GM21367 (cell line): ENCODE data around the gene NR5A2.

Experiments
- ATAC-seq: cut with Tn5 transposase; IDR thresholded peaks from one replicate; pipeline ENCODE4 v1.9.1; 2021; ENCODE audit not compliant: unreplicated experiment

The NR5A2 gene

GRCh38 chr1:200035956-200036618 is 8.6 kb downstream of the NR5A2 start:
- ATAC-seq = no peak

- no peak for ATAC-seq
Measured at GRCh38 chr1:200036619-200037270, 9.2 kb downstream of the NR5A2 start.

- ATAC-seq = no peak
Measured at GRCh38 chr1:200037501-200037900, 10.0 kb downstream of the NR5A2 start.

- ATAC-seq = no peak
Measured at GRCh38 chr1:200037904-200038303, 10.4 kb downstream of the NR5A2 start.

- no peak for ATAC-seq
Measured at GRCh38 chr1:200038325-200038980, 10.9 kb downstream of the NR5A2 start.

- no peak for ATAC-seq
Measured at GRCh38 chr1:200038981-200039848, 11.7 kb downstream of the NR5A2 start.

- ATAC-seq = no peak
Measured at GRCh38 chr1:200039849-200040474, 12.5 kb downstream of the NR5A2 start.

GRCh38 chr1:200040481-200041138 is 13.1 kb downstream of the NR5A2 start:
- ATAC-seq = no peak

- no peak for ATAC-seq
Measured at GRCh38 chr1:200041337-200042118, 14.0 kb downstream of the NR5A2 start.

- no peak for ATAC-seq
Measured at GRCh38 chr1:200042119-200042551, 14.6 kb downstream of the NR5A2 start.

GRCh38 chr1:200042552-200043335 is 15.2 kb downstream of the NR5A2 start:
- no peak for ATAC-seq

GRCh38 chr1:200043336-200043668 is 15.8 kb downstream of the NR5A2 start:
- no peak for ATAC-seq

- ATAC-seq = no peak
Measured at GRCh38 chr1:200046115-200046514, 18.6 kb downstream of the NR5A2 start.

GRCh38 chr1:200048244-200048643 is 20.7 kb downstream of the NR5A2 start:
- no peak for ATAC-seq

GRCh38 chr1:200049810-200050209 is 22.3 kb downstream of the NR5A2 start:
- no peak for ATAC-seq

- ATAC-seq = no peak
Measured at GRCh38 chr1:200051620-200052019, 24.1 kb downstream of the NR5A2 start.

GRCh38 chr1:200053091-200053490 is 25.6 kb downstream of the NR5A2 start:
- ATAC-seq = no peak

GRCh38 chr1:200053646-200054045 is 26.1 kb downstream of the NR5A2 start:
- ATAC-seq = no peak

GRCh38 chr1:200058341-200058740 is 30.8 kb downstream of the NR5A2 start:
- ATAC-seq = no peak
